Hepatocyte (in vitro differentiated cells): Measurements from ENCODE around the gene LRCH1.

ENCODE experiments used
- EZH2 ChIP-seq: fragments of 200-600 bp; sonication (generic); IDR thresholded peaks from 2 replicates; pipeline ENCODE4 v1.6.1; 2016; ENCODE audit warnings: antibody characterized with exemption, mild to moderate bottlenecking, borderline replicate concordance
- EZH2phosphoT487 ChIP-seq: fragments of 200-600 bp; sonication (generic); IDR thresholded peaks from one replicate; pipeline ENCODE4 v1.6.1; 2018; ENCODE audit warnings: antibody characterized with exemption, mild to moderate bottlenecking, low read depth, moderate library complexity; ENCODE audit not compliant: unreplicated experiment, severe bottlenecking
- TF ChIP-seq, protein P1 (sequence below): fragments of 200-600 bp; sonication (generic); IDR thresholded peaks from 2 replicates; pipeline ENCODE4 v1.5.1; 2016; ENCODE audit warnings: antibody characterized with exemption, mild to moderate bottlenecking; ENCODE audit not compliant: poor library complexity

DNA sequence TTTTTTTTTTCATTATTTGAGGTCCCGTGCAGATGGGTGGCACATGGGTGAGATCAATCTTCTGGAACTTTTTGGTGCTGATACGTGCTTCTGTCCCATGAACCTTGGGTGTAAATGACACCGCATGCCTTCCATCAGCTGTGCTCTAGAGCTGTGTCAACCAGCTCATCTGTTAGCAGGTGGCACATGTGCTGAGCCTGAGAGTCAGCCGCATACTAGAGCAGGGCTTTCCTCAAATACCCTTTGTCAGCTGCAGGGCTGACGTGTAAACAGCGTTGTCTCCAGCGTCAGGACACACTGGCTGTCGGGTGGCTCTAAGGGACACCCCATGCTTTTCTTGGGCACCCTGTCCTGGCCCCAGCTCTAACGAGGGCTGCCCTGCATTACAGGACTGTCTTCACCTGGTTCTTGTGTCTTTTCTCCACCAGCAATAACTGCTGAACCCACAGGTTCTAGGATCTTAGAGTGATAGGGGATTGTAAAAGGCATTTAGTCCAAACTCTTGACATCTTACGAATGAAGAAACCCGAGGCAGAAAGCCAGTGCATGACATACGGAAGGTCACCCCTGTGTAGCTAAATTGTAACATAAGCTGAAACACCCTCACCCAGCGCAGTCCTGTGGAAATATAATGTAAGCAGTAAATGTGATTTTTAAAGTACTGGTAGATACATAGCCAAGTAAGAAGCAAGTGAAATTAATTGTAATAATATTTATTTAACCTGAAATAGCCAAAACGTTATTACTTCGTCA, 119.5 kb downstream of the LRCH1 start:
- TF ChIP-seq, protein P1, sequence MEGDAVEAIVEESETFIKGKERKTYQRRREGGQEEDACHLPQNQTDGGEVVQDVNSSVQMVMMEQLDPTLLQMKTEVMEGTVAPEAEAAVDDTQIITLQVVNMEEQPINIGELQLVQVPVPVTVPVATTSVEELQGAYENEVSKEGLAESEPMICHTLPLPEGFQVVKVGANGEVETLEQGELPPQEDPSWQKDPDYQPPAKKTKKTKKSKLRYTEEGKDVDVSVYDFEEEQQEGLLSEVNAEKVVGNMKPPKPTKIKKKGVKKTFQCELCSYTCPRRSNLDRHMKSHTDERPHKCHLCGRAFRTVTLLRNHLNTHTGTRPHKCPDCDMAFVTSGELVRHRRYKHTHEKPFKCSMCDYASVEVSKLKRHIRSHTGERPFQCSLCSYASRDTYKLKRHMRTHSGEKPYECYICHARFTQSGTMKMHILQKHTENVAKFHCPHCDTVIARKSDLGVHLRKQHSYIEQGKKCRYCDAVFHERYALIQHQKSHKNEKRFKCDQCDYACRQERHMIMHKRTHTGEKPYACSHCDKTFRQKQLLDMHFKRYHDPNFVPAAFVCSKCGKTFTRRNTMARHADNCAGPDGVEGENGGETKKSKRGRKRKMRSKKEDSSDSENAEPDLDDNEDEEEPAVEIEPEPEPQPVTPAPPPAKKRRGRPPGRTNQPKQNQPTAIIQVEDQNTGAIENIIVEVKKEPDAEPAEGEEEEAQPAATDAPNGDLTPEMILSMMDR = no peak
- no peak for TF ChIP-seq EZH2
- no peak for TF ChIP-seq EZH2phosphoT487
